HCT116 (cell line): ENCODE results near the gene LSS. TPM values are rescaled to one million over a fixed set of nuclear protein-coding genes. Genes with fewer than 3 reads are reported as not detected.

Experiments
- ATAC-seq: fragments of 200-7000 bp; cut with Tn5 transposase; 2 replicates; pipeline ENCODE4 v1.9.1; 2020; ENCODE audit warnings: mild to moderate bottlenecking, moderate library complexity
- BruUV-seq: library from RNA; stranded (reverse); fragments of 400-500 nt; replicated peaks from 2 replicates; lab custom pipeline; 2021; lab: Mats Ljungman, UMichigan
- CTCF ChIA-PET: fragments of 300-600 bp; sonication (Branson Sonifier 250); formaldehyde crosslinking; loops from one replicate; lab custom pipeline; 2021; ENCODE audit warnings: antibody characterized with exemption; lab: Charles Lee
- POLR2A ChIA-PET: fragments of 300-600, 350-600 bp; sonication (Branson Sonifier 250); formaldehyde crosslinking; loops from one replicate; lab custom pipeline; 2021; ENCODE audit warnings: antibody characterized with exemption; lab: Charles Lee
- RAD21 ChIA-PET, 2 experiments: fragments of 300-600 bp; sonication (Branson Sonifier 250); formaldehyde crosslinking; loops; one replicate each; lab custom pipeline; 2023; ENCODE audit warnings: low total read pairs in 2 of 2; ENCODE audit not compliant: uncharacterized antibody in 2 of 2, unreplicated experiment in 2 of 2, low non-redundant PET in 1 of 2; lab: Charles Lee
- DNase-seq: peaks from one replicate; pipeline ENCODE4 v3.0.0-alpha.2; 2010; ENCODE audit warnings: low read depth, low spot score
- H2AFZ ChIP-seq: fragments of 200-600 bp; shearing (Covaris generic), sonication (generic); 2 replicates; pipeline ENCODE4 v1.6.1; 2017; ENCODE audit warnings: low read depth, mixed run types, mixed read lengths, antibody characterized with exemption, low read length; ENCODE audit not compliant: poor library complexity, severe bottlenecking
- H3K27ac ChIP-seq: 2 replicates; pipeline ENCODE4 v1.5.1; 2012; ENCODE audit warnings: low read depth, low read length
- H3K27me3 ChIP-seq: fragments of 200-600 bp; sonication (generic); 2 replicates; pipeline ENCODE4 v1.6.1; 2016; ENCODE audit warnings: mixed run types, low read length, mixed read lengths; ENCODE audit not compliant: insufficient read depth
- H3K36me3 ChIP-seq, 2 experiments: fragments of 200-500 bp in 1 of 2; fragments of 200-600 bp in 1 of 2; sonication (Bioruptor generic) in 1 of 2; sonication (generic) in 1 of 2; 2 replicates each; pipeline versions ENCODE4 v1.5.1 to v1.6.1; 2014 to 2016; ENCODE audit warnings: low read length in 2 of 2, inconsistent platforms in 1 of 2, mixed read lengths in 1 of 2, mixed run types in 1 of 2; ENCODE audit not compliant: insufficient read depth in 2 of 2, control insufficient read depth in 1 of 2
- H3K4me1 ChIP-seq, 2 experiments: fragments of 200-600 bp in 1 of 2; sonication (generic) in 1 of 2; 2 replicates each; pipeline versions ENCODE4 v1.5.1 to v1.6.1; 2012 to 2017; ENCODE audit warnings: low read length in 2 of 2, inconsistent platforms in 1 of 2, mild to moderate bottlenecking in 1 of 2, mixed read lengths in 1 of 2, mixed run types in 1 of 2, moderate library complexity in 1 of 2; ENCODE audit not compliant: insufficient read depth in 2 of 2, control insufficient read depth in 1 of 2
- H3K4me2 ChIP-seq: fragments of 200-600 bp; sonication (generic); 2 replicates; pipeline ENCODE4 v1.6.1; 2017; ENCODE audit warnings: mixed run types, low read length, mixed read lengths
- H3K4me3 ChIP-seq, 2 experiments: fragments of 200-600 bp in 1 of 2; sonication (generic) in 1 of 2; replicated peaks in 1 of 2; 2 replicates each; pipeline ENCODE4 v1.5.1; 2011 to 2016; ENCODE audit warnings: low read length in 2 of 2, control low read depth in 1 of 2, low read depth in 1 of 2, mild to moderate bottlenecking in 1 of 2, mixed read lengths in 1 of 2, mixed run types in 1 of 2
- H3K79me2 ChIP-seq: fragments of 200-600 bp; sonication (generic); 2 replicates; pipeline ENCODE4 v1.6.1; 2017; ENCODE audit warnings: mild to moderate bottlenecking, mixed run types, low read length, moderate library complexity, mixed read lengths; ENCODE audit not compliant: insufficient read depth
- H3K9ac ChIP-seq: fragments of 200-600 bp; sonication (generic); 2 replicates; pipeline ENCODE4 v1.6.1; 2016; ENCODE audit warnings: low read length, mixed read lengths
- H3K9me2 ChIP-seq: fragments of 200-600 bp; sonication (generic), shearing (Covaris generic); 2 replicates; pipeline ENCODE4 v1.6.1; 2017; ENCODE audit warnings: mixed run types, mild to moderate bottlenecking, moderate library complexity; ENCODE audit not compliant: insufficient read depth
- H3K9me3 ChIP-seq, 2 experiments: fragments of 200-500 bp in 1 of 2; fragments of 200-600 bp in 1 of 2; sonication (Bioruptor generic) in 1 of 2; sonication (generic) in 1 of 2; 2 replicates each; pipeline ENCODE4 v1.6.1; 2014 to 2017; ENCODE audit warnings: low read length in 2 of 2, mixed read lengths in 2 of 2, inconsistent platforms in 1 of 2, low read depth in 1 of 2, mild to moderate bottlenecking in 1 of 2, mixed run types in 1 of 2, moderate library complexity in 1 of 2; ENCODE audit not compliant: control insufficient read depth in 1 of 2, insufficient read depth in 1 of 2
- H4K20me1 ChIP-seq: fragments of 200-600 bp; sonication (generic), shearing (Covaris generic); 2 replicates; pipeline ENCODE4 v1.6.1; 2017; ENCODE audit warnings: mixed run types, mild to moderate bottlenecking, moderate library complexity; ENCODE audit not compliant: insufficient read depth
- CBX3 ChIP-seq: IDR thresholded peaks from 2 replicates; pipeline ENCODE4 v1.6.1; 2012; ENCODE audit warnings: low read depth
- CEBPB ChIP-seq: IDR thresholded peaks from 2 replicates; pipeline ENCODE4 v1.6.1; 2012; ENCODE audit warnings: low read depth
- EGR1 ChIP-seq: IDR thresholded peaks from 2 replicates; pipeline ENCODE4 v1.6.1; 2012; ENCODE audit warnings: low read depth
- POLR2AphosphoS5 ChIP-seq: IDR thresholded peaks from 2 replicates; pipeline ENCODE4 v1.6.1; 2011; ENCODE audit warnings: mild to moderate bottlenecking, low read depth, low read length, moderate library complexity
- SIN3A ChIP-seq: IDR thresholded peaks from 2 replicates; pipeline ENCODE4 v1.6.1; 2012; ENCODE audit warnings: low read depth
- TCF7L2 ChIP-seq: IDR thresholded peaks from 2 replicates; pipeline ENCODE4 v1.7.0; 2011; ENCODE audit warnings: borderline replicate concordance, inconsistent platforms; ENCODE audit not compliant: insufficient read depth, insufficient read length; ENCODE audit errors: extremely low read depth
- intact Hi-C: fragments of 100-400 bp; cut with micrococcal nuclease; formaldehyde crosslinking; loops from 2 replicates; pipeline ENCODE4 v1.10.0; 2022
- total RNA-seq: library from RNA; stranded (reverse); gene quantifications from one replicate; pipeline ENCODE4 v1.2.1, GENCODE V29; 2021; ENCODE audit not compliant: unreplicated experiment
- TF ChIP-seq, protein P1 (sequence below), 3 experiments: fragments of 200-600 bp in 1 of 3; sonication (generic) in 1 of 3; IDR thresholded peaks in 2 of 3; conservative IDR thresholded peaks in 1 of 3; 2 replicates each; pipeline ENCODE4 v1.5.1; 2012 to 2017; ENCODE audit warnings: low read depth in 2 of 3, low read length in 2 of 3, antibody characterized with exemption in 1 of 3, borderline replicate concordance in 1 of 3, control low read depth in 1 of 3, mild to moderate bottlenecking in 1 of 3, mixed read lengths in 1 of 3, mixed run types in 1 of 3, moderate library complexity in 1 of 3; ENCODE audit not compliant: insufficient read depth in 1 of 3
- TF ChIP-seq, protein P2 (sequence below): IDR thresholded peaks from 2 replicates; pipeline ENCODE4 v1.6.1; 2012
- TF ChIP-seq, protein P3 (sequence below): IDR thresholded peaks from 2 replicates; pipeline ENCODE4 v1.6.1; 2012; ENCODE audit warnings: low read depth
- TF ChIP-seq, protein P4 (sequence below): IDR thresholded peaks from 2 replicates; pipeline ENCODE4 v1.6.1; 2011; ENCODE audit warnings: mild to moderate bottlenecking, low read length, moderate library complexity; ENCODE audit not compliant: insufficient replicate concordance; ENCODE audit errors: extremely low read depth
- TF ChIP-seq, protein P5 (sequence below): IDR thresholded peaks from 2 replicates; pipeline ENCODE4 v1.6.1; 2012

The LSS gene
- total RNA-seq, 1 experiment from 2014 or later = 44.7 TPM

DNA sequence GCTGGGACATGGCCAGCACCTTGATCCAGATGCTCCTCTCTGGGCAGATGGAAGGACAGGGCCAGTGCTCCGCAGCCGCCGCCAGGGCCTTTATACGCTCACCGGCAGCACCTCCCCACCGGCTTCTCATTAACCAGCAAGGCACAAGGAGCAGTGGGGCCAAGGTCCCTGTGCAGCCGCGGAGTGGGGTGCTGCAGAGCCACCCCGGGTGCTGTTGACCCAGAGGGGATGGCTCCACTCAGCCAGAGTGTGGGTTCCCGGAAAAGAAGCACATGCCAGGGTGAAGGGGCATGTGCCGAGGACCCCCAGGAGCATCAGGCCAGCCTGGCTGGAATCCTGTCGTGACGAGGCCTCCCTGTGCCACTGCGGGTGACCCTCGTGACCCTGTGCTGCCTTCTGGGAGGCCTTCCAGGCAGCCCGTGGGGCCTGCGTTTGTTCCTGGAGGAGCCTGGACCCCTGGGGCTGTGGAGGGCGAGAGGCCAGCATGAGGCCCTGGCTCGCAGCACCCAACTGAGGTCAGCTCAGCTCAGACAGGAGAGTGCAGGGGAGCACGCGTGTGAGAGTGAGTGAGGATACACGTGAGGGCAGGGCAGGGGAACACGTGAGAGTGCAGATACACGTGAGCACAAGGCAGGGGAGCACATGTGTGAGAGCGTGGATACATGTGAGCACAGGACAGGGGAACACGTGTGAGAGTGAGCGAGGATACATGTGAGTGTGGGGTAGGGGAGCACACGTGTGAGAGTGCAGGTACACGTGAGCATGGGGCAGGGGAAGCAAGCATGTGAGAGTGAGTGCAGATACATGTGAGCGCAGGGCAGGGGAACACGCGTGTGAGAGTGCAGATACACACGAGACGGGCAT lies 72.8 kb downstream of the LSS start, which contains the start of gene FTCD:
Gene FTCD, minus strand, starts transcription at position 66 of the 864 bp plus-strand sequence. Its CDS starts 56 bp downstream, at position 10.
- H4K20me1 ChIP-seq = no peaks in the 10 kb centered on the region
- ATAC-seq (no peak), DNase-seq (no peak)
- POLR2A ChIA-PET = no interaction called here
- intact Hi-C loops = no loop called here
- no peak within 1 kb of the TSS for H3K4me2 ChIP-seq
- BruUV-seq = no TSS peak
- no peaks in the 10 kb centered on the region for H3K9me2 ChIP-seq
- TF ChIP-seq, protein P1, sequence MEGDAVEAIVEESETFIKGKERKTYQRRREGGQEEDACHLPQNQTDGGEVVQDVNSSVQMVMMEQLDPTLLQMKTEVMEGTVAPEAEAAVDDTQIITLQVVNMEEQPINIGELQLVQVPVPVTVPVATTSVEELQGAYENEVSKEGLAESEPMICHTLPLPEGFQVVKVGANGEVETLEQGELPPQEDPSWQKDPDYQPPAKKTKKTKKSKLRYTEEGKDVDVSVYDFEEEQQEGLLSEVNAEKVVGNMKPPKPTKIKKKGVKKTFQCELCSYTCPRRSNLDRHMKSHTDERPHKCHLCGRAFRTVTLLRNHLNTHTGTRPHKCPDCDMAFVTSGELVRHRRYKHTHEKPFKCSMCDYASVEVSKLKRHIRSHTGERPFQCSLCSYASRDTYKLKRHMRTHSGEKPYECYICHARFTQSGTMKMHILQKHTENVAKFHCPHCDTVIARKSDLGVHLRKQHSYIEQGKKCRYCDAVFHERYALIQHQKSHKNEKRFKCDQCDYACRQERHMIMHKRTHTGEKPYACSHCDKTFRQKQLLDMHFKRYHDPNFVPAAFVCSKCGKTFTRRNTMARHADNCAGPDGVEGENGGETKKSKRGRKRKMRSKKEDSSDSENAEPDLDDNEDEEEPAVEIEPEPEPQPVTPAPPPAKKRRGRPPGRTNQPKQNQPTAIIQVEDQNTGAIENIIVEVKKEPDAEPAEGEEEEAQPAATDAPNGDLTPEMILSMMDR (IDR thresholded peaks at IDR 0.05 in 2 of 3, conservative IDR thresholded peaks at IDR 0.05 in 1 of 3; ENCODE audit: borderline replicate concordance in 1 of 3, insufficient read depth in 1 of 3, low read depth in 2 of 3, low read length in 2 of 3) = no peak
- TF ChIP-seq TCF7L2 (no peak), POLR2AphosphoS5 (no peak), SIN3A (no peak), EGR1 (no peak), CBX3 (no peak), CEBPB (no peak)
- TF ChIP-seq, protein P2, sequence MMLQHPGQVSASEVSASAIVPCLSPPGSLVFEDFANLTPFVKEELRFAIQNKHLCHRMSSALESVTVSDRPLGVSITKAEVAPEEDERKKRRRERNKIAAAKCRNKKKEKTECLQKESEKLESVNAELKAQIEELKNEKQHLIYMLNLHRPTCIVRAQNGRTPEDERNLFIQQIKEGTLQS = no peak
- TF ChIP-seq, protein P3, sequence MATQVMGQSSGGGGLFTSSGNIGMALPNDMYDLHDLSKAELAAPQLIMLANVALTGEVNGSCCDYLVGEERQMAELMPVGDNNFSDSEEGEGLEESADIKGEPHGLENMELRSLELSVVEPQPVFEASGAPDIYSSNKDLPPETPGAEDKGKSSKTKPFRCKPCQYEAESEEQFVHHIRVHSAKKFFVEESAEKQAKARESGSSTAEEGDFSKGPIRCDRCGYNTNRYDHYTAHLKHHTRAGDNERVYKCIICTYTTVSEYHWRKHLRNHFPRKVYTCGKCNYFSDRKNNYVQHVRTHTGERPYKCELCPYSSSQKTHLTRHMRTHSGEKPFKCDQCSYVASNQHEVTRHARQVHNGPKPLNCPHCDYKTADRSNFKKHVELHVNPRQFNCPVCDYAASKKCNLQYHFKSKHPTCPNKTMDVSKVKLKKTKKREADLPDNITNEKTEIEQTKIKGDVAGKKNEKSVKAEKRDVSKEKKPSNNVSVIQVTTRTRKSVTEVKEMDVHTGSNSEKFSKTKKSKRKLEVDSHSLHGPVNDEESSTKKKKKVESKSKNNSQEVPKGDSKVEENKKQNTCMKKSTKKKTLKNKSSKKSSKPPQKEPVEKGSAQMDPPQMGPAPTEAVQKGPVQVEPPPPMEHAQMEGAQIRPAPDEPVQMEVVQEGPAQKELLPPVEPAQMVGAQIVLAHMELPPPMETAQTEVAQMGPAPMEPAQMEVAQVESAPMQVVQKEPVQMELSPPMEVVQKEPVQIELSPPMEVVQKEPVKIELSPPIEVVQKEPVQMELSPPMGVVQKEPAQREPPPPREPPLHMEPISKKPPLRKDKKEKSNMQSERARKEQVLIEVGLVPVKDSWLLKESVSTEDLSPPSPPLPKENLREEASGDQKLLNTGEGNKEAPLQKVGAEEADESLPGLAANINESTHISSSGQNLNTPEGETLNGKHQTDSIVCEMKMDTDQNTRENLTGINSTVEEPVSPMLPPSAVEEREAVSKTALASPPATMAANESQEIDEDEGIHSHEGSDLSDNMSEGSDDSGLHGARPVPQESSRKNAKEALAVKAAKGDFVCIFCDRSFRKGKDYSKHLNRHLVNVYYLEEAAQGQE = no peak
- TF ChIP-seq, protein P4, sequence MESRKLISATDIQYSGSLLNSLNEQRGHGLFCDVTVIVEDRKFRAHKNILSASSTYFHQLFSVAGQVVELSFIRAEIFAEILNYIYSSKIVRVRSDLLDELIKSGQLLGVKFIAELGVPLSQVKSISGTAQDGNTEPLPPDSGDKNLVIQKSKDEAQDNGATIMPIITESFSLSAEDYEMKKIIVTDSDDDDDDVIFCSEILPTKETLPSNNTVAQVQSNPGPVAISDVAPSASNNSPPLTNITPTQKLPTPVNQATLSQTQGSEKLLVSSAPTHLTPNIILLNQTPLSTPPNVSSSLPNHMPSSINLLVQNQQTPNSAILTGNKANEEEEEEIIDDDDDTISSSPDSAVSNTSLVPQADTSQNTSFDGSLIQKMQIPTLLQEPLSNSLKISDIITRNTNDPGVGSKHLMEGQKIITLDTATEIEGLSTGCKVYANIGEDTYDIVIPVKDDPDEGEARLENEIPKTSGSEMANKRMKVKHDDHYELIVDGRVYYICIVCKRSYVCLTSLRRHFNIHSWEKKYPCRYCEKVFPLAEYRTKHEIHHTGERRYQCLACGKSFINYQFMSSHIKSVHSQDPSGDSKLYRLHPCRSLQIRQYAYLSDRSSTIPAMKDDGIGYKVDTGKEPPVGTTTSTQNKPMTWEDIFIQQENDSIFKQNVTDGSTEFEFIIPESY = no peak
- TF ChIP-seq, protein P5, sequence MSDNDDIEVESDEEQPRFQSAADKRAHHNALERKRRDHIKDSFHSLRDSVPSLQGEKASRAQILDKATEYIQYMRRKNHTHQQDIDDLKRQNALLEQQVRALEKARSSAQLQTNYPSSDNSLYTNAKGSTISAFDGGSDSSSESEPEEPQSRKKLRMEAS = no peak
- TF ChIP-seq, all 23 proteins: peak for 0
- ChIA-PET CTCF (no interaction called here), RAD21 (no interaction called here)
- H3K79me2 ChIP-seq = no peaks in the 10 kb centered on the region
- no peaks in the 10 kb centered on the region for H3K9me3 ChIP-seq
- H2AFZ ChIP-seq = no peak within 1 kb of the TSS
- H3K27me3 ChIP-seq = no peaks in the 10 kb centered on the region
- H3K4me3 ChIP-seq = no peak within 1 kb of the TSS
- H3K9ac ChIP-seq = no peak within 1 kb of the TSS
- H3K4me1 ChIP-seq = peaks cover 7 to 8% of the 10 kb centered on the region in 2 experiments; a peak in 3 of 4 replicates
- H3K36me3 ChIP-seq = no peaks in the 10 kb centered on the region
- H3K27ac ChIP-seq = no peak within 1 kb of the TSS
